Measurements from ENCODE around the gene HHIP. TPM values are rescaled to one million over a fixed set of nuclear protein-coding genes. Genes with fewer than 3 reads are reported as not detected.

Gene HHIP
- total RNA-seq, 2 donors from 2014 or later, result 0.82 to 7.2 TPM

GRCh38 chr4:144658903-144659302, 12.9 kb downstream of the HHIP start:
- Histone ChIP-seq H3K36me3 (no peaks in the 10 kb centered on the region), H3K4me1 (replicated peaks) (no peaks in the 10 kb centered on the region), H3K9me3 (no peaks in the 10 kb centered on the region), H3K27ac (no peak overlapping the region), H3K4me3 (no peak overlapping the region), H3K27me3 (replicated peaks; ENCODE audit: insufficient read depth) (no peaks in the 10 kb centered on the region)
- no peak for DNase-seq (ENCODE audit: low spot score)
- intact Hi-C loops (cut with DNase I), result no loop called here
- TF ChIP-seq, protein P1, sequence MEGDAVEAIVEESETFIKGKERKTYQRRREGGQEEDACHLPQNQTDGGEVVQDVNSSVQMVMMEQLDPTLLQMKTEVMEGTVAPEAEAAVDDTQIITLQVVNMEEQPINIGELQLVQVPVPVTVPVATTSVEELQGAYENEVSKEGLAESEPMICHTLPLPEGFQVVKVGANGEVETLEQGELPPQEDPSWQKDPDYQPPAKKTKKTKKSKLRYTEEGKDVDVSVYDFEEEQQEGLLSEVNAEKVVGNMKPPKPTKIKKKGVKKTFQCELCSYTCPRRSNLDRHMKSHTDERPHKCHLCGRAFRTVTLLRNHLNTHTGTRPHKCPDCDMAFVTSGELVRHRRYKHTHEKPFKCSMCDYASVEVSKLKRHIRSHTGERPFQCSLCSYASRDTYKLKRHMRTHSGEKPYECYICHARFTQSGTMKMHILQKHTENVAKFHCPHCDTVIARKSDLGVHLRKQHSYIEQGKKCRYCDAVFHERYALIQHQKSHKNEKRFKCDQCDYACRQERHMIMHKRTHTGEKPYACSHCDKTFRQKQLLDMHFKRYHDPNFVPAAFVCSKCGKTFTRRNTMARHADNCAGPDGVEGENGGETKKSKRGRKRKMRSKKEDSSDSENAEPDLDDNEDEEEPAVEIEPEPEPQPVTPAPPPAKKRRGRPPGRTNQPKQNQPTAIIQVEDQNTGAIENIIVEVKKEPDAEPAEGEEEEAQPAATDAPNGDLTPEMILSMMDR (IDR thresholded peaks at IDR 0.05), result no peak
- TF ChIP-seq POLR2AphosphoS5 (IDR thresholded peaks at IDR 0.05) (no peak), POLR2A (IDR thresholded peaks at IDR 0.05) (no peak)
- WGBS, result 0% methylated on average over 1 of the region's 1 CpG

GRCh38 chr4:144659447-144659846, 13.5 kb downstream of the HHIP start:
- no peaks in the 10 kb centered on the region for H3K36me3 ChIP-seq
- H3K27me3 ChIP-seq (replicated peaks; ENCODE audit: insufficient read depth), result no peaks in the 10 kb centered on the region
- no peak for TF ChIP-seq POLR2AphosphoS5 (IDR thresholded peaks at IDR 0.05)
- TF ChIP-seq, protein P1 (IDR thresholded peaks at IDR 0.05), result no peak
- TF ChIP-seq POLR2A (IDR thresholded peaks at IDR 0.05), result no peak
- H3K9me3 ChIP-seq, result no peaks in the 10 kb centered on the region
- WGBS, result 49% methylated on average over 5 of the region's 5 CpGs
- no peak overlapping the region for H3K27ac ChIP-seq
- no peak for DNase-seq (ENCODE audit: low spot score)
- no peaks in the 10 kb centered on the region for H3K4me1 ChIP-seq (replicated peaks)
- no peak overlapping the region for H3K4me3 ChIP-seq
- intact Hi-C loops (cut with DNase I), result no loop called here

GRCh38 chr4:144663834-144664475, 18.0 kb downstream of the HHIP start:
- no peaks in the 10 kb centered on the region for H3K9me3 ChIP-seq
- no peaks in the 10 kb centered on the region for H3K4me1 ChIP-seq (replicated peaks)
- H3K27ac ChIP-seq, result no peak overlapping the region
- no peaks in the 10 kb centered on the region for H3K27me3 ChIP-seq (replicated peaks; ENCODE audit: insufficient read depth)
- TF ChIP-seq, protein P1 (IDR thresholded peaks at IDR 0.05), result no peak
- TF ChIP-seq POLR2A (IDR thresholded peaks at IDR 0.05), result no peak
- no peak for TF ChIP-seq POLR2AphosphoS5 (IDR thresholded peaks at IDR 0.05)
- intact Hi-C loops (cut with DNase I), result no loop called here
- H3K4me3 ChIP-seq, result no peak overlapping the region
- no peaks in the 10 kb centered on the region for H3K36me3 ChIP-seq
- DNase-seq (ENCODE audit: low spot score), result no peak
- 58% methylated on average over 7 of the region's 7 CpGs for WGBS

- DNase-seq (ENCODE audit: low spot score), result no peak
- Histone ChIP-seq H3K27me3 (replicated peaks; ENCODE audit: insufficient read depth) (no peaks in the 10 kb centered on the region), H3K36me3 (no peaks in the 10 kb centered on the region), H3K27ac (no peak overlapping the region), H3K9me3 (no peaks in the 10 kb centered on the region), H3K4me3 (no peak overlapping the region), H3K4me1 (replicated peaks) (no peaks in the 10 kb centered on the region)
- intact Hi-C loops (cut with DNase I), result no loop called here
- 90% methylated on average over 2 of the region's 2 CpGs for WGBS
- TF ChIP-seq POLR2AphosphoS5 (IDR thresholded peaks at IDR 0.05) (no peak), POLR2A (IDR thresholded peaks at IDR 0.05) (no peak)
- TF ChIP-seq, protein P1 (IDR thresholded peaks at IDR 0.05), result no peak
Observed at GRCh38 chr4:144666539-144667175, 20.7 kb downstream of the HHIP start.

GRCh38 chr4:144667500-144667899, 21.5 kb downstream of the HHIP start:
- no peak overlapping the region for H3K27ac ChIP-seq
- no peaks in the 10 kb centered on the region for H3K27me3 ChIP-seq (replicated peaks; ENCODE audit: insufficient read depth)
- no peak overlapping the region for H3K4me3 ChIP-seq
- intact Hi-C loops (cut with DNase I), result no loop called here
- no peaks in the 10 kb centered on the region for H3K36me3 ChIP-seq
- WGBS, result 74% methylated on average over 2 of the region's 2 CpGs
- TF ChIP-seq POLR2AphosphoS5 (IDR thresholded peaks at IDR 0.05) (no peak), POLR2A (IDR thresholded peaks at IDR 0.05) (no peak)
- TF ChIP-seq, protein P1 (IDR thresholded peaks at IDR 0.05), result no peak
- no peaks in the 10 kb centered on the region for H3K9me3 ChIP-seq
- no peaks in the 10 kb centered on the region for H3K4me1 ChIP-seq (replicated peaks)
- no peak for DNase-seq (ENCODE audit: low spot score)

Data from prostate gland (tissue), 2 donors.